DMS79 (cell line): ENCODE results near the gene MKNK2.
A peak's percentile ranks its signal among the peaks of the same experiment; 100 is the strongest.

Source experiments
- DNase-seq: peaks from one replicate; lab custom pipeline; 2025; lab: John Stamatoyannopoulos, UW

The MKNK2 gene

DNA sequence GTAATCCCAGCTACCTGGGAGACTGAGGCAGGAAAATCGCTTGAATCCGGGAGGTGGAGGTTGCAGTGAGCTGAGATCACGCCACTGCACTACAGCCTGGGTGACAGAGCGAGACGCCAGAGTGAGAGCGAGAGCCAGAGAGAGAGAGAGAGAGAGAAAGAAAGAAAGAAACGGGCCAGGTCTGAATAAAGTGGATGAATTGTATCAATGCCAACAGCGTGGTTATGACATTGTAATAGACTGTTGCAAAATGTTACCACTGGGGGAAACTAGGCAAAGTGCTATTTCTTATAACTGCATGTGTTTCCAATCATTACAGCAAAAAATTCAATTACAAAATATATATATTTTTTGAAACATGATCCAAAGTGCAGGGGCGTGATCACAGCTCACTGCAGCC is 23.7 kb downstream of the MKNK2 start:
- no peak for DNase-seq

DNA sequence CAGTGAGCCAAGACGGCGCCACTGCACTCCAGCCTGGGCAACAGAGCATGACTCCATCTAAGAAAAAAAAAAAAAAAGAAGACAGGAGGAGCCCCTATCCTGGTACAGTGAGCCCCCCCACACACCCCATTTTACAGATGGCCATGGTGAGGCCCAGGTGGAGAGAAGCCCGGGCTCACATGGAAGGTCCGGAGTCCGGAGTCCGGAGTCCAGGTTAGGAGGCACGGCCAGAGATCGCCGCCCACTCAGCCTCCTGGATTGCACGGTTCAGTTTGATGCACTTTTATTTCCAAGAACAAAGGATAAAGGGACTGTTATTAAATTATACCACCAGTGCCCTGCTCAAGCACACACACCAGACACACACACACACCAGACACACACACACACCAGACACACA is 24.3 kb downstream of the MKNK2 start:
- no peak for DNase-seq

GRCh38 chr19:2022289-2022688 is 28.8 kb downstream of the MKNK2 start:
- no peak for DNase-seq

DNA sequence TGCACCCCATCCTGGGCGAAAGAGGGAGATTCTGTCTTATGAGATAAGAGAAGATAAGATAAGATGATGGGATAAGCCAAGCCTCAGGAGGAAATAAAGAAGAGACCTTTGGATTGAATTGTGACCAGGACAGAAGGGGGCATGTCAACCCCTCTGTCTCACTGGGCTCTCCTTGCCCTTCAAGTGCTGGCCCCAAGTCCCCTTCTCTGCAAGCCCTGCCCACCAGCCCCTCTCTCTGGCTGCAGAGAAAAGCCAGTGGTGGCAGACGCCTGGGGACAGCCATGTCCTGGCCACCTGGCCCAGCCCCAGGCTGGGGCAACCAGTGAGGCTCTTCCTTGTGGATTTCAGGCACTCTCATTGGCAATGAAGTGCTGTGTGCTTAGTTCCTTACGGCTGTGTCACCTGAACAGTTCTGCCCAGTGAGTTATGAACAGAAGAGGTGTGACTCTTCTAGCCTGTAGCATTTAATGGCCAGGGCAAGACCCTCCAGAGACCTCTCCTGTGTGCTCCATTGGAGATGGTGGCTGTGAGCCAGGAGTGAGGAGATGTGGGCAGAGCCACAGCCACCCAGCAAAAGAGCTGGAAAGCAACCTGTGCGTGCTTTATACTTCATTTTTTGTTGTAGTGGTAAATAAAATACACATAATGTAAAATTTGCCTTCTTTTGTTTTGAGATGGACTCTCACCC is 29.4 kb downstream of the MKNK2 start:
- DNase-seq: peak; percentile 91

- DNase-seq: no peak
Measured at GRCh38 chr19:2018752-2019151, 32.3 kb downstream of the MKNK2 start.

- DNase-seq: peak; percentile 39
Measured at GRCh38 chr19:2016041-2016807, 34.8 kb downstream of the MKNK2 start.

DNA sequence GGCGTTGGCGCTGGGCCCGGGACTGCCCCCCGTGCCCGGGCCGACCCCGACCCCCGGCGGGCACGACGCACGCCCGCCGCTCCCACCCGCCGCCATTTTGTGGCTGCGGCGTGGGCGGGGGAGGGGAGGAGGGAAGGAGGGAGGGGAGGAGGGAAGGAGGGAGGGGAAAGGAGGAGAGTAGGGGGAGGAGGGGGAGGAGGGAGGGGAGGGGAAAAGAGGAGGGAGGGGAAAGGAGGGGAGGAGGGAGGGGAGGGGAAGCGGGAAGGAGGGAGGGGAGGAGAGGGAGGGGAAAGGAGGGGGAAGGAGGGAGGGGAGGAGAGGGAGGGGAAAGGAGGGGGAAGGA is 35.5 kb downstream of the MKNK2 start, which contains the start of gene BTBD2:
TSS of gene BTBD2 (minus strand) at position 107 of the 343 bp plus-strand sequence. CDS start at position 96, 11 bp downstream.
- peak; percentile 51 for DNase-seq

DNA sequence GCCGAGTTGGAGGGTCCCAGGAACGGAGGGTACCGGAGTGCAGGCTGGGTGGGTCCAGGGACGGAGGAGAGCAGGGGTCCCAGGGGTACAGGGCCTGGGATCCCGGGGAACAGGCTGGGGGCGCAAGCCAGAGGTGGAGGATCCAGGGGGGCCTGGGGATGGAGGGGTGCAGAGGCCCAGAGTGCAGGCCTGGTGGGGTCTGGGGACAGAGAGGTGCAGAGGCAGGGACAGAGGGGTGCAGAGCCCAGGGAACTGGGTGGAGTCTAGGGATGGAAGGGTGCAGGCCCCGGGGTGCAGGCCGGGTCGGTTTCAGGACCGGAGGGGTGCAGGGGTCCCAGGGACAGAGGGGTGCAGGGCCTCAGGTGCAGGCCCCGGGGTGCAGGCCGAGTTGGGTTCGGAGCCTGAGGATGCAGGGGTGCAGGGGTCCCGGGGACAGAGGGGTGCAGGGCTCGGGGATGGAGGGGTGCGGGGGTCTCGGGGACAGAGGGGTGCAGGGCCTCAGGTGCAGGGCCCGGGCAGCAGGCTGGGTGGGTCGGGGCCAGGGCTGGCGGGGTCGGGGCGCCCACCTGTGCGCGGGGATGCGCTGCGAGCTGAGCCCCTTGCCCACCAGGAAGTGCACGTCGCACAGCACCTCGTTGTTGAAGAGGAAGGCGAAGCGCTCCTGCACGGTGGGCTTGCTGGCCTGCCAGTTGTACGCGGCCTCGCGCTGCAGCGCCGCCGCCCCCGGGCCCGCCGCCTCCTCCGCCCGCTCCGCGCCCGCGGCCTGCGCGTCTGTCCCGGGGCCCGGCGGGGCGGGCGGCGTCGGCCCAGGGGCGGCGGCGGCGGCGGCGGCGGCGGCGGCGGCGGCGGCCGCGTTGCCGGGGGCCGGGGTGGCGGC is 36.1 kb downstream of the MKNK2 start:
- DNase-seq: no peak

GRCh38 chr19:2014131-2014571 is 36.9 kb downstream of the MKNK2 start:
- no peak for DNase-seq

DNA sequence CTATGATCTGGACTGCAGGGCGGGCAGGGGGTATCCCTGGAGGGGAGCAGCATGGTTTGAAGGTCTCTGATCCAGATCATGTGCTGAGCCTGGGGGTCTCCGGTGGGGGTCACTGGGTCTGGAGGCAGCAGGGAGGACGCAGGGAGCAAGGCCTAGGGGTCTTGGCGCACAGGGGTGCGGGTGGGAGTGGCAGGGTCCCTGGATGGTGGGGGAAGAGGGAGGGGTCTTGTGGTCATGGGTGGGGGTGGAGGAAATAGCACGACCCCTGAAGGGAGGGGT is 37.4 kb downstream of the MKNK2 start:
- DNase-seq: no peak

DNA sequence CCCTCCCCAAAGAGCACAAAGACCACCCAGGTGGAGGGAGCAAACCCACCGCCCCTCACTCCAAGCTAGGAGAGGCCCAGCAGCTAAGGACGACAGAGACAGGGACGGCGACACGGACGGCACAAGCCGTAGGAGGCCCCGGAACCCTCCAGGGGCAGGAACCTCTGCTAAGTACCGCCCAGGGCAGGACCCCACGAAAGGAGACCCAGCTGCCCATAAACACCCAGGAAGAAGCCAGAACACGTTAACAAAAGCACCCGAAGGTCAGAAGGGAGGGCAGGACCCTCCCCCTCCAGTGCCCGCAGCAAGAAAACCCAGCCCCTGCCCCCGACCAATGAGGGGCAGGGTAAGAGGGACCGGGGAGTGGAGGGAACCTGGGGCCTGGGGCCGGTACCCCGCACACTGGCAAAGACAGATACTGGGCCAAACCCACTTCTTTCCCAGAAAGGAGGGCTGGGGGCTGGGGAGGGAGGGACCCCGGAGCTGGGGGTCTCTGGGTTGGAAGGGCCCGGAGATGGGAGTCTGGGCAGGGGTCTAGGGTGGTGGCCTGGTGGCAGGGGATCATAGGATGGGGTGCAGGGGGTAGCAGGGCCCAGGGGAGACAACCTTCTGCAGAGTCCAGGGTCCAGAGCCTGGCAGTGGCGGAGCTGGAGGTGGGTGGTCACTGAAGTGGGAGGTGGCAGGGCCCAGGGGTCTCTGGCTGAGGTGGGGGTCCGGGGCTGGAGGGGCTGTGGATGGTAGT is 37.9 kb downstream of the MKNK2 start:
- no peak for DNase-seq

- DNase-seq: no peak
Measured at GRCh38 chr19:2011169-2011568, 39.9 kb downstream of the MKNK2 start.

DNA sequence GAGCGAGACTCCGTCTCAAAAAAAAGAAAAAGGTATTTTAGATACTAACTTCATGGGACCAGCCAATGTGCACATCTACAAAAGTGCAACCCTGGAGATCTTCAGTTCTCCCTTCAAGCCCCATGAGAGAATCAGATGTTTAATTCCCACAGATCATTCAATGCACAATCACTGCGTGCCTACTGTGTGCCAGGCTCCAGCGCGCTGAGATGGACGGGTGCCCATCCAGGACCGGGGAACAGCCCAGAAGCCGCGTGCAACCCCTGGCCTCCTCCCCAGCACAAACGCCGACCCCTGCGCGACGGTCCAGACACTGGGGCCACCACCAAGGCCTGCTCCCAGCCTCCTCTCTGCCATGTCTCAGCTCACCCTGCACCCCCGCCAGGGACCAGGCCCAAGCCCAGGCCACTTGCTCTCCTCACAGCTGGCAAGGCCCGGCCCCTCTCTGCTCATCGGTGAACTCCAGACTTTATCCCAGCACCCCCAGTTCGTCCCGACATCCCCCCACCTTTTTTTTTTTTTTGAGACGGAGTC is 40.8 kb downstream of the MKNK2 start:
- no peak for DNase-seq

DNA sequence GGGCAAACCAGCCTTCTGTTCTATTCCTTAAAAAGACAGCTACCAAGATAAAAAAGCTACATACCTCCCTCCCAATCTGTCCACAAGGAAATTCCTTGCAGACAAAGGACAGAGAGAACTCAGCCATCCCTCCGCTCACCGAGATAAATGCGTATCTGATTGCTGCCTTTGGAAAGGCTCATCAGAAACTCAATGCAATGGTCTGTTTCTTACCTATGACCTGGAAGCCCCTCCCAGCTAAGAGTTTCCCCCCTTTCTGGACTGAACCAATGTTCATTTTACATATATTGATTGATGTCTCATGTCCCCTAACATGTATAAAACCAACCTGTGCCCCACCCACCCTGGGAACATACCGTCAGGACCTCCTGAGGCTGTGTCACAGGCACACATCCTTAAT is 47.2 kb downstream of the MKNK2 start:
- no peak for DNase-seq

DNA sequence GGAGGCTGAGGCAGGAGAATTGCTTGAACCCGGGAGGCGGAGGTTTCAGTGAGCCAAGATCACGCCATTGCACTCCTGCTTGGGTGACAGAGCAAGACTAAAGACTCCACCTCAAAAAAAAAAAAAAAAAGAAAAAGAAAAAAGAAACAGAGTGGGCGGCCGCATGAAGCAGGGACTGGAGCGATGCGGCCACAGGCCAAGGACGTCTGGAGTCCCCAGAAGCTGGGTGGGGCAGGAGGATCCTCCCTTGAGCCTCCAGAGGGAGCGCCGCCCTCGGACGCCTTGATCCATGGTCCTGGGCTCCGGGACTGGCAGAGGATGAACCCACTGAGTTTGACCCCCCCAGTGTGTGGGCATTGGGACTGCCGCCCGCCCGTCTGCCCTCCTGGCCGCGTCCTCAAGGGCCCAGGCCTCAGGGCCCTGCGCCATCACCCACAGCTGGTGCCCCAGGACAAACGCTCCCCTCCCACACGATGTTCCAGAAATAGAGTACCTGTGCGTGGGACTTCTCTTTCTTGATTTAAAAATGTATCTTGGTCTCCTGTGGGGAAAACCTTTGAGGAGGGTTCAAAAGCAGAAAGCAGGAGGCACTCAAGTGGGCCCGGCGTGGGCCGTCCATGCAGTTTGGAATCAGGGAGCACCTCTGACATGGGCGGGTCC is 51.1 kb downstream of the MKNK2 start:
- no peak for DNase-seq

GRCh38 chr19:1998712-1999708 is 52.0 kb downstream of the MKNK2 start:
- no peak for DNase-seq

- DNase-seq: no peak
Measured at GRCh38 chr19:1997353-1998233, 53.5 kb downstream of the MKNK2 start.

DNA sequence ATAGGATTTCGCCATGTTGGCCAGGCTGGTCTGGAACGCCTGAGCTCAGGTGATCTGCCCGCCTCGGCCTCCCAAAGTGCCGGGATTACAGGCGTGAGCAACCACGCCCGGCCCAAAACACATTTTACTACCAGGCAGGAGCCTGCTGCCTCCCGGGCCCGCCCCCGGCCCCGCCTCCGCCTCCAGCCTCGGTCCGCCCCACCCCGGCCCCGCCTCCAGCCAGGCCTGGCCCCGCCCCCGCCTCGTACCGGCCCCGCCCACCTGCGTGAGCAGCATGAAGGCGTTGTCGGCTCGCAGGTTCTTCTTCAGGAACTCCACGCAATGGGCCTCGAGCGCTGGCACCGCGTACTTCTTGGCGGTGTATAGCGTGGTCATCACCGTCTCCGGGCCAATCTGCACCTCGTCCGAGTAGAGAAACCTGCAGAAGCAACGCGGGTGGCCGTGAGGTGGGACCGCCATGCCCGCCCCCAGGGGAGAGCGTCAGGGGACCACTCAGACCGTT is 58.2 kb downstream of the MKNK2 start:
- no peak for DNase-seq
